Raji (cell line): ENCODE results near the gene AUTS2.

Experiments
- POLR2A ChIP-seq: IDR thresholded peaks from 2 replicates; pipeline ENCODE4 v1.6.1; 2011; ENCODE audit warnings: low read depth, low read length, control low read depth; ENCODE audit not compliant: insufficient read depth

The AUTS2 gene

GRCh38 chr7:70040970-70041766 is 442.9 kb downstream of the AUTS2 start:
- no peak for TF ChIP-seq POLR2A

DNA sequence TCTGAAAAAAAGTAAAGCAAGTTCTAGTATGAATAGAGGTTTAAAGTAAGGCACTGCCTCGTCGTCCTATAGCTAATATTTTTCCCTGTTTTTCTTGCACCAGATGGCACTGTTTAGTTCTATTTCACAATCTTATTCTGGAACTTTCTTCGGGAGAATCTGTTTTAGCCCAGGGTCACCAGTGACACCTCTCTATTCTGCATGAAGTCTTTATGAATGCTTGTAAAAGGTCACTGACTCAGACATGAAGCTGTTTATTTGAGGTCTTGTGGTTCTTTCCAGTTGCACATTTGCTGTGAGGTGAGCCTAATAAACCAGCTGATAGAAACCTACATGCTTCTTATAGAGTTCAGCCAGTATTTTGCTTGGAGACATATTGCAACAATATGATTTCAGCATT is 444.3 kb downstream of the AUTS2 start:
- no peak for TF ChIP-seq POLR2A

- no peak for TF ChIP-seq POLR2A
Measured at GRCh38 chr7:70043015-70043538, 444.8 kb downstream of the AUTS2 start.

- no peak for TF ChIP-seq POLR2A
Measured at GRCh38 chr7:70044064-70044463, 445.8 kb downstream of the AUTS2 start.

DNA sequence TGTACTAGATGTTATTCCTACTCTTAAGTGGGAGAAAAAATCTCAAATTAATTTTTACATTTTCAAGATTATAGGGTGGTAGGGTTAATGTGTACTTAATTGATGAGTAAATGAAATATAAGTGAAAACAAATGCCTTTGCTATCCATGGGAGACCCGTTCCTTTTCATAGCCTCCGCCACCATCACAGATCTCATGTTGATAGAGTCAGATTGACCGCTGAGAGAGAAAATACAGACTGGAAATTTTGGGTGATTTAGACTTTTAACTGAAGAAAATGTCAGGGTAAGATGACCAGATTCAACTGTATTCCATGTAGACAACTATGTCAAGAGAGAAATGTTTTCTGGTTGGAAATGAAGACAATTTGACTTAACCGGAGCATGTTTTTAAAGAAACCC is 446.2 kb downstream of the AUTS2 start:
- TF ChIP-seq POLR2A: no peak

GRCh38 chr7:70044981-70045380 is 446.7 kb downstream of the AUTS2 start:
- no peak for TF ChIP-seq POLR2A

DNA sequence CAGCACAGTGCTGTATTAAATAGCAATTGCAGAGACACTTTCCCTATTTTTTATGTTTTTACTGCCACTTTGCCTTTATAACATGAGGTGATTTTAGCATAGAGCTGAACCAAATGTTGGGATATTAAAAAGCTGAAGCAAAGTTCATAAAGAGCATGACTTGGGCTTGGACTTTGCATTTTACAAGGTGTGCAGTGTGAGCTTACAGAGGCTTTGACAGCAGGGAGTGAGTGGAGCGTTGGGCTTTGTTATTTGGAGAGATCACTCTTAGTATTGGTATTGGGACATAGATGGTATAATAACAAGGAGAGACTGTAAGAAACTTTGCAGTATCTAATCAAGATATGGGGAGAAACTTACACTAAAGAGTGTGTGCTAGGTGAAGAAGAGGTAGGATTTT is 449.1 kb downstream of the AUTS2 start:
- TF ChIP-seq POLR2A: no peak

- no peak for TF ChIP-seq POLR2A
Measured at GRCh38 chr7:70047891-70048448, 449.7 kb downstream of the AUTS2 start.

GRCh38 chr7:70051726-70052125 is 453.5 kb downstream of the AUTS2 start:
- TF ChIP-seq POLR2A: no peak

DNA sequence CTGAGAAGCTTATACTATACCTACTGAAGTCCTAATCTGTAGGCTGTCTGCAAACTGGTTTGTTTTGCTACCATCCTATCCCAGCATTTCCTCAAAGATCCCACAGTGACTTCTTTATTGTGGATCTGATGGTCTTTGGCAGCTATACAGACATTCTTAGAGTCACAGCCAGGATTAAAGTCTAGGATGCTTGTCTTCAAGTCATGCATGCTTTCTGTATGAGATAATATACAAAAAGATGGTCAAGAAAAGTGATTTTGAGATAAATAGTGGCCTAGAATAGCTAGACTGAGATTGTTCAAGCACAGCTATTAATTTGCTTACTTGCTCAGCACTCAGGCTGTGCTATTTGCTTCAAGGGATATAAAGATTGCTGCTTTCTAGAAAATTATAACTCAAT is 454.4 kb downstream of the AUTS2 start:
- no peak for TF ChIP-seq POLR2A

GRCh38 chr7:70053421-70053820 is 455.1 kb downstream of the AUTS2 start:
- TF ChIP-seq POLR2A: no peak

DNA sequence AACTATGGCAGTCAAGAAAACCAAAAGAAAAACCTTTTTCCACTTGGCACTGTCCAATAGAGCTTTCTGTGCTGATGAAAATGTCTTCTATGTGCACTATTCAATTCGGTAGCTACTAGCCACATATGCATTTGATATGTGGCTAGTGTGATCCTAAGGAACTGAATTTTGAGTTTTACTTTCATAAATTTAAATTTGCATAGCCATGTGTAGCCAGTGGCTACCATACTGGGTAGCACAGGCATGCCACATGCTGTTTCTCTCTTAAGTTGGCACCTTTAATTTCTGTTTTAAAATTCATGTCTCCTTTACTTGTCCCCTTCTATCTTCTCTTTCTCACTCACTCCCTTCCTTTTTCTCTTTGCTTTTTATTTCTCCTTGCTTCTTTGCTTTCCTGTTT is 455.7 kb downstream of the AUTS2 start:
- TF ChIP-seq POLR2A: no peak

DNA sequence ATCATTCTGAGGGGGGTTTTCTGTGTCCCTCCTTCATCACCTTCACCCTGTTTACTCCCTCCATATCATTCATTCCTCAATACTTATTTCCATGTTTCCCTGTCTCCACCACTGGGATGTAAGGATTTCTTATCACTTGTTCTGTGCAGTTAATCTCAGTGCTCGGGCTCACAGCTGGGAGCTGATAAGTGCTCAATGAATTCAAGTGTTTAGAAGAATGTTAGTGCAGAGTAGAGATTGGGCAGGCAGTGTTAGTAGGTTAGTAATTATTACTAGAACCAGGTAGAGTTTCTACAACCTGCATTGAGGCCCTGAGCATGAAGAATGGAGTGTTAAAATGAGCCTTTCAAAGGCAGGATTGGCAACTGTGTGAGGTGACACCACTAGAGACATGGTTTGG is 458.1 kb downstream of the AUTS2 start:
- TF ChIP-seq POLR2A: no peak

- TF ChIP-seq POLR2A: no peak
Measured at GRCh38 chr7:70060298-70061068, 462.2 kb downstream of the AUTS2 start.

- no peak for TF ChIP-seq POLR2A
Measured at GRCh38 chr7:70063371-70063770, 465.1 kb downstream of the AUTS2 start.

- no peak for TF ChIP-seq POLR2A
Measured at GRCh38 chr7:70063927-70064326, 465.7 kb downstream of the AUTS2 start.
